BJ (cell line): ENCODE results near the gene MPZ. TPM values are rescaled to one million over a fixed set of nuclear protein-coding genes. Genes with fewer than 3 reads are reported as not detected.

Experiments used
- CTCF ChIA-PET: fragments of 350-600 bp; formaldehyde crosslinking; extraction: SDS; loops from one replicate; lab custom pipeline; 2021; ENCODE audit warnings: antibody characterized with exemption, inconsistent platforms; lab: Yijun Ruan, JAX
- POLR2A ChIA-PET: fragments of 300-600 bp; sonication (Branson Sonifier 250); formaldehyde crosslinking; extraction: SDS; loops from one replicate; lab custom pipeline; 2021; ENCODE audit warnings: antibody characterized with exemption; lab: Charles Lee
- DNase-seq: peaks from one replicate; pipeline ENCODE4 v3.0.0-alpha.2; 2011; ENCODE audit warnings: low read depth
- H3K27me3 ChIP-seq: 2 replicates; pipeline ENCODE4 v1.6.0; 2011; ENCODE audit warnings: low read length; ENCODE audit not compliant: control insufficient read depth, insufficient read depth
- H3K36me3 ChIP-seq: 2 replicates; pipeline ENCODE4 v1.5.1; 2011; ENCODE audit warnings: low read length; ENCODE audit not compliant: control insufficient read depth, insufficient read depth
- H3K4me3 ChIP-seq: 2 replicates; pipeline ENCODE4 v1.5.1; 2011; ENCODE audit warnings: low read depth, mild to moderate bottlenecking, control low read depth, low read length
- CTCF ChIP-seq: IDR thresholded peaks from 2 replicates; pipeline ENCODE4 v1.5.1; 2011; ENCODE audit warnings: low read depth, mild to moderate bottlenecking, control low read depth, inconsistent platforms, low read length, moderate library complexity; ENCODE audit not compliant: insufficient read depth
- polyA plus RNA-seq: library from polyadenylated mRNA; depleted of rRNA; stranded (reverse); fragments of >200 nt; gene quantifications from 2 replicates; pipeline ENCODE4 v1.2.3, GENCODE V29; 2011

Gene MPZ
- polyA plus RNA-seq, 1 experiment = 0.69 TPM

- no peak for TF ChIP-seq CTCF
- ChIA-PET POLR2A (no interaction called here), CTCF (interaction anchor here (0.6 to 1.4 kb wide), 3 partner anchors 12 to 59 kb away, joined by 3 to 4 read pairs (median 3); no protein-coding TSS in a partner anchor)
- H3K36me3 ChIP-seq = no peaks in the 10 kb centered on the region
- peaks cover 5% of the 10 kb centered on the region; the same call in 1 of the 2 replicates for H3K27me3 ChIP-seq
- DNase-seq = no peak
- no peak overlapping the region for H3K4me3 ChIP-seq
Observed at GRCh38 chr1:161287482-161288054, 22.2 kb downstream of the MPZ start.

GRCh38 chr1:161285521-161285920 lies 24.2 kb downstream of the MPZ start:
- Histone ChIP-seq H3K27me3 (peaks cover 5% of the 10 kb centered on the region; the same call in 1 of the 2 replicates), H3K36me3 (no peaks in the 10 kb centered on the region), H3K4me3 (no peak overlapping the region)
- CTCF ChIA-PET = interaction anchor here (0.6 kb wide), 1 partner anchor 39 kb away, joined by 4 read pairs; no protein-coding TSS in a partner anchor
- POLR2A ChIA-PET = no interaction called here
- no peak for TF ChIP-seq CTCF
- DNase-seq = no peak

GRCh38 chr1:161285113-161285512 lies 24.7 kb downstream of the MPZ start:
- no peak overlapping the region for H3K4me3 ChIP-seq
- no peak for TF ChIP-seq CTCF
- CTCF ChIA-PET = interaction anchor here (0.6 to 1.9 kb wide), 2 partner anchors 25 to 39 kb away, joined by 4 read pairs; no protein-coding TSS in a partner anchor
- POLR2A ChIA-PET = no interaction called here
- DNase-seq = no peak
- peaks cover 5% of the 10 kb centered on the region; the same call in 1 of the 2 replicates for H3K27me3 ChIP-seq
- H3K36me3 ChIP-seq = no peaks in the 10 kb centered on the region

GRCh38 chr1:161282991-161283390 lies 26.8 kb downstream of the MPZ start:
- Histone ChIP-seq H3K27me3 (peaks cover 3% of the 10 kb centered on the region), H3K36me3 (no peaks in the 10 kb centered on the region), H3K4me3 (no peak overlapping the region)
- ChIA-PET CTCF (interaction anchor here (0.9 to 1.7 kb wide), 3 partner anchors 8 to 90 kb away, joined by 3 to 5 read pairs (median 3); no protein-coding TSS in a partner anchor), POLR2A (no interaction called here)
- no peak for DNase-seq
- no peak for TF ChIP-seq CTCF

GRCh38 chr1:161274874-161275273 lies 34.9 kb downstream of the MPZ start:
- CTCF ChIA-PET = interaction anchor here (1.3 kb wide), 1 partner anchor 17 kb away, joined by 5 read pairs; no protein-coding TSS in a partner anchor
- no peak for DNase-seq

More at GRCh38 chr1:161274874-161275273, 34.9 kb downstream of the MPZ start:
- H3K27me3 ChIP-seq = no peaks in the 10 kb centered on the region; the same call in 1 of the 2 replicates
- TF ChIP-seq CTCF = no peak
- POLR2A ChIA-PET = no interaction called here
- no peak overlapping the region for H3K4me3 ChIP-seq
- no peaks in the 10 kb centered on the region for H3K36me3 ChIP-seq
